DOHH2 (cell line): Measurements from ENCODE around the gene FFAR1.
"Not testable (repeated sequence)": the region's sequence is repeated elsewhere in the genome, so short reads cannot be mapped to it uniquely, and the experiment has no call there.

Experiments used
- H3F3A ChIP-seq: fragments of 200-600 bp; sonication (generic), shearing (Covaris generic); 2 replicates; pipeline ENCODE4 v1.6.0; 2016; ENCODE audit warnings: antibody characterized with exemption, mild to moderate bottlenecking; ENCODE audit not compliant: control insufficient read depth, insufficient read depth
- H3K27ac ChIP-seq: fragments of 200-600 bp; sonication (generic); 2 replicates; pipeline ENCODE4 v1.5.1; 2014; ENCODE audit warnings: low read depth, mild to moderate bottlenecking, low read length, moderate library complexity
- H3K27me3 ChIP-seq: fragments of 200-600 bp; sonication (generic); 2 replicates; pipeline ENCODE4 v1.6.1; 2014; ENCODE audit warnings: mild to moderate bottlenecking, low read length, mixed read lengths; ENCODE audit not compliant: control insufficient read depth
- H3K36me3 ChIP-seq: fragments of 200-600 bp; sonication (generic); 2 replicates; pipeline ENCODE4 v1.6.1; 2014; ENCODE audit warnings: mild to moderate bottlenecking, low read length, moderate library complexity, mixed read lengths; ENCODE audit not compliant: control insufficient read depth
- H3K4me1 ChIP-seq: fragments of 200-600 bp; sonication (generic); 2 replicates; pipeline ENCODE4 v1.6.1; 2014; ENCODE audit warnings: mild to moderate bottlenecking, low read length, mixed read lengths; ENCODE audit not compliant: control insufficient read depth
- H3K4me2 ChIP-seq: fragments of 200-600 bp; sonication (generic); 2 replicates; pipeline ENCODE4 v1.6.0; 2014; ENCODE audit warnings: mild to moderate bottlenecking, low read length, moderate library complexity
- H3K4me3 ChIP-seq: fragments of 200-600 bp; sonication (generic); 2 replicates; pipeline ENCODE4 v1.5.1; 2014; ENCODE audit warnings: mild to moderate bottlenecking, low read length, mixed read lengths
- H3K79me2 ChIP-seq: fragments of 200-600 bp; sonication (generic); 2 replicates; pipeline ENCODE4 v1.6.1; 2014; ENCODE audit warnings: mild to moderate bottlenecking, low read length, mixed read lengths; ENCODE audit not compliant: control insufficient read depth
- H3K9me2 ChIP-seq: fragments of 200-600 bp; sonication (generic); replicated peaks from 2 replicates; pipeline ENCODE4 v1.6.1; 2014; ENCODE audit warnings: mild to moderate bottlenecking, low read length, mixed read lengths; ENCODE audit not compliant: control insufficient read depth
- H3K9me3 ChIP-seq: fragments of 200-600 bp; sonication (generic); 2 replicates; pipeline ENCODE4 v1.6.1; 2014; ENCODE audit warnings: antibody characterized with exemption, low read length, mixed read lengths; ENCODE audit not compliant: control insufficient read depth, insufficient read depth
- H4K20me1 ChIP-seq: fragments of 200-600 bp; sonication (generic); 2 replicates; pipeline ENCODE4 v1.6.0; 2014; ENCODE audit warnings: low read depth, mild to moderate bottlenecking, antibody characterized with exemption, low read length, moderate library complexity; ENCODE audit not compliant: control insufficient read depth, insufficient read depth
- EZH2phosphoT487 ChIP-seq: fragments of 200-600 bp; sonication (generic); IDR thresholded peaks from 2 replicates; pipeline ENCODE4 v1.6.1; 2017; ENCODE audit warnings: borderline replicate concordance, mild to moderate bottlenecking, antibody characterized with exemption, low read length, moderate library complexity, mixed read lengths
- TF ChIP-seq, protein P1 (sequence below): fragments of 200-600 bp; sonication (generic); IDR thresholded peaks from one replicate; pipeline ENCODE4 v1.5.1; 2014; ENCODE audit warnings: antibody characterized with exemption, mild to moderate bottlenecking, low read depth, low read length; ENCODE audit not compliant: poor library complexity, severe bottlenecking

Gene FFAR1

DNA sequence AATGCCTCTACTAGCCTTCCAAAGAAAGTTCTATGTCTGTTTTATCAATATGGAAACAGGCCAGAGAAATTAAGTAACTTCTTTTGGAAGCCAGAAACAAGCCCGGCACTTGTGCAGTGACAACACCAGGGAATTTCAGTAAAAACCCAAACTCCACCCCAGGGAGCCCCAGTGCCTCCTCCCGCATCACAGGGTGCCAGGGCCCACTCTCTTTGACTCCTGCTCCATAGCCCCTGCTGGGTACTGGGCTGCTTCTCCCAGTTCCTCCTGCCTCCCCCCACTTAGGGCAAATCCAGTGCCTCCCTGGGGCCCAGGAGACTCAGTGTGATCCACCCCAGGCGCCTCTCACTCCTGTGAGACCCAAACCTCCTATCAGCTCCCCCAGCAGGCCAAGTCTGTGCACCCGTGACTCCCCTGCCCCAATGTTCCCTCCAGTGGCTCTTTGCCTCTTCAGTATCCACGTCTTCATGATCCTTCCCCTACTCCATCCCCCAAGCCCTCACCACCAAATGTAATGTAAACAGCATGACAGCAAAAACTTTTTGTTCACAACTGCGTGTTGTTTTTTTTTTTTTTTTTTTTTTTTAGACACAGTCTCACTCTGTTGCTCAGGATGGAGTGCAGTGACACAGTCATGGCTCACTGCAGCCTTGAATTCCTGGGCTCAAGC lies 8.2 kb downstream of the FFAR1 start:
- H3K36me3 ChIP-seq: no peaks in the 10 kb centered on the region
- TF ChIP-seq, protein P1, sequence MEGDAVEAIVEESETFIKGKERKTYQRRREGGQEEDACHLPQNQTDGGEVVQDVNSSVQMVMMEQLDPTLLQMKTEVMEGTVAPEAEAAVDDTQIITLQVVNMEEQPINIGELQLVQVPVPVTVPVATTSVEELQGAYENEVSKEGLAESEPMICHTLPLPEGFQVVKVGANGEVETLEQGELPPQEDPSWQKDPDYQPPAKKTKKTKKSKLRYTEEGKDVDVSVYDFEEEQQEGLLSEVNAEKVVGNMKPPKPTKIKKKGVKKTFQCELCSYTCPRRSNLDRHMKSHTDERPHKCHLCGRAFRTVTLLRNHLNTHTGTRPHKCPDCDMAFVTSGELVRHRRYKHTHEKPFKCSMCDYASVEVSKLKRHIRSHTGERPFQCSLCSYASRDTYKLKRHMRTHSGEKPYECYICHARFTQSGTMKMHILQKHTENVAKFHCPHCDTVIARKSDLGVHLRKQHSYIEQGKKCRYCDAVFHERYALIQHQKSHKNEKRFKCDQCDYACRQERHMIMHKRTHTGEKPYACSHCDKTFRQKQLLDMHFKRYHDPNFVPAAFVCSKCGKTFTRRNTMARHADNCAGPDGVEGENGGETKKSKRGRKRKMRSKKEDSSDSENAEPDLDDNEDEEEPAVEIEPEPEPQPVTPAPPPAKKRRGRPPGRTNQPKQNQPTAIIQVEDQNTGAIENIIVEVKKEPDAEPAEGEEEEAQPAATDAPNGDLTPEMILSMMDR: no peak
- TF ChIP-seq EZH2phosphoT487: no peak
- no peaks in the 10 kb centered on the region for H3F3A ChIP-seq
- H3K4me3 ChIP-seq: no peak overlapping the region
- no peaks in the 10 kb centered on the region for H3K9me2 ChIP-seq
- H4K20me1 ChIP-seq: no peaks in the 10 kb centered on the region
- peaks cover 22% of the 10 kb centered on the region for H3K27me3 ChIP-seq
- H3K4me2 ChIP-seq: no peak overlapping the region
- H3K4me1 ChIP-seq: peaks cover 30% of the 10 kb centered on the region
- no peaks in the 10 kb centered on the region for H3K9me3 ChIP-seq
- no peaks in the 10 kb centered on the region for H3K79me2 ChIP-seq
- H3K27ac ChIP-seq: no peak overlapping the region

DNA sequence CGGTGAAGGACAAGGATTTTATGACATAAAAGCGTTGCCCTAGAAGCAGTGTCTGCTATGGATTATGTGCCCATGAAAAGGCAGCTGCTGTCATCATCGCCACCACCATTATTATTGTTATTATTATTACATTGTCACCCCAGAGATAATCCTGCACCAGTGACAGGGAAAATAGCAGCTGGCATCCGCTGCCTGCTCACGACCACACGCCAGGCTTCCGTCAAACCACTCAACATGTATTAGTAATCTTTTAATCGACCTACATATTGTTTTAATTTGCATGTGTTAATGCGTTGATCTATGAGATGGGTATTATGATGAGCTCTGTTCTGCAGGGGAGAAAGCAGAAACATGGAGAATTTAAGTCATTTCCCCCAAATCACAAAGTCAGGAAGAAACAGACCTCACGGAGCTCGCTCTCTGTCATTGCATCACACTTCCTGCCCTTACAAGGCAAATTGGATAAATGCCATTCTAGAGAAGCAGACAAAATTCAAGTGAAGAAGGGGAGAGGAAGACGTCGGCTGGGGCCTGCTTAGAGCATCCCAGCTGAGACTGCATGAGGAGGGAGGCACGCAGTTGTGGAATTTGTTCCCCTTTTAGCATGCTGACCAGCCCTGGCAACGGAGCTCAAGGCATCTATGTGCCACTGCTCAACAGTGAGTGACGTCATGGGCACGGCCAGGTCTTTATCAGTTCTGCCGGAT lies 10.3 kb downstream of the FFAR1 start, which contains the start of gene FFAR3:
FFAR3 (plus strand) TSS at position 594 of the 707 bp plus-strand sequence. CDS start 431 bp downstream, outside the sequence.
- Histone ChIP-seq H3K9me2 (no peaks in the 10 kb centered on the region), H3F3A (no peaks in the 10 kb centered on the region), H3K9me3 (no peaks in the 10 kb centered on the region), H3K4me2 (no peak within 1 kb of the TSS), H3K27me3 (peaks cover 36% of the 10 kb centered on the region), H3K36me3 (no peaks in the 10 kb centered on the region), H3K4me1 (peaks cover 9% of the 10 kb centered on the region), H3K79me2 (no peaks in the 10 kb centered on the region), H3K27ac (no peak within 1 kb of the TSS), H3K4me3 (no peak within 1 kb of the TSS), H4K20me1 (no peaks in the 10 kb centered on the region)
- TF ChIP-seq, protein P1: no peak
- no peak for TF ChIP-seq EZH2phosphoT487

DNA sequence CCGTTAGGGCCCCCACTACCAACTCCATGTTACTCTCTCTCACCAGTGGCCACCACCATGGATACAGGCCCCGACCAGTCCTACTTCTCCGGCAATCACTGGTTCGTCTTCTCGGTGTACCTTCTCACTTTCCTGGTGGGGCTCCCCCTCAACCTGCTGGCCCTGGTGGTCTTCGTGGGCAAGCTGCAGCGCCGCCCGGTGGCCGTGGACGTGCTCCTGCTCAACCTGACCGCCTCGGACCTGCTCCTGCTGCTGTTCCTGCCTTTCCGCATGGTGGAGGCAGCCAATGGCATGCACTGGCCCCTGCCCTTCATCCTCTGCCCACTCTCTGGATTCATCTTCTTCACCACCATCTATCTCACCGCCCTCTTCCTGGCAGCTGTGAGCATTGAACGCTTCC lies 11.1 kb downstream of the FFAR1 start:
- H3K79me2 ChIP-seq, H3K4me3 ChIP-seq, H3K4me2 ChIP-seq, H3K27ac ChIP-seq, H4K20me1 ChIP-seq, H3K36me3 ChIP-seq, H3K9me2 ChIP-seq, H3F3A ChIP-seq, H3K4me1 ChIP-seq, H3K9me3 ChIP-seq: not testable (repeated sequence)
- peaks cover 40% of the 10 kb centered on the region for H3K27me3 ChIP-seq

- H3K4me3 ChIP-seq, H3K4me2 ChIP-seq, H3K36me3 ChIP-seq, H3K9me3 ChIP-seq, H3F3A ChIP-seq, H3K4me1 ChIP-seq, H4K20me1 ChIP-seq, H3K27ac ChIP-seq, H3K9me2 ChIP-seq, H3K79me2 ChIP-seq: not testable (repeated sequence)
- H3K27me3 ChIP-seq: peaks cover 44% of the 10 kb centered on the region
Observed at GRCh38 chr19:35359395-35359794, 11.7 kb downstream of the FFAR1 start.

DNA sequence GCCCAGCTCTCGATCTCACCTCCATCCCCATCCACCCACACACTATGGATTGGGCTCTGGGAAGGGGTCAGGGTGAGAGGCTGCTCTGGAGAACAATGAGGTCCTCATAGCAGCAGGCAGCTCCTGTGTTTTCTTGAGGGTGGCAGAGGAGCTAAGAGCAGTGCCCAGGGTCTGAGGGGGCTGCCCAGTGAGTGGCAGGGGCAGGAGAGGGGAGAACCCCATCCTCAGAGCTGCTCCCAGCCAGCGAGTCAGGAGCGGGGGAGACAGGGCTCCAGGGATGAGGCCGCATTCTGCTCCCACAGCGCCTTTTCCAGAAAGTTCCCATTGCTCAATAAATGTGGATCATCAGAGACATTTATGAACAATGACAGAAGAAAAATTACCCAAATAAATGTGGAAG lies 12.4 kb downstream of the FFAR1 start:
- not testable (repeated sequence) for H3K79me2 ChIP-seq, H3K4me3 ChIP-seq, H3K4me1 ChIP-seq, H3F3A ChIP-seq, H3K27ac ChIP-seq, H3K36me3 ChIP-seq, H3K9me2 ChIP-seq, H4K20me1 ChIP-seq, H3K9me3 ChIP-seq, H3K4me2 ChIP-seq
- H3K27me3 ChIP-seq: peaks cover 46% of the 10 kb centered on the region
